Tracheal epithelial cell (primary cell): Measurements from ENCODE around the gene TMEM17. TPM values are rescaled to one million over a fixed set of nuclear protein-coding genes. Genes with fewer than 3 reads are reported as not detected.

ENCODE experiments used
- total RNA-seq: library from RNA; depleted of rRNA; stranded (reverse); fragments of >200 nt; gene quantifications from 2 replicates; pipeline ENCODE4 v1.2.1, GENCODE V29; 2014

TMEM17 gene, protein sequence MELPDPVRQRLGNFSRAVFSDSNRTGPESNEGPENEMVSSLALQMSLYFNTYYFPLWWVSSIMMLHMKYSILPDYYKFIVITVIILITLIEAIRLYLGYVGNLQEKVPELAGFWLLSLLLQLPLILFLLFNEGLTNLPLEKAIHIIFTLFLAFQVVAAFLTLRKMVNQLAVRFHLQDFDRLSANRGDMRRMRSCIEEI
- 1.1 and 1.2 TPM in 2 replicates for total RNA-seq

DNA sequence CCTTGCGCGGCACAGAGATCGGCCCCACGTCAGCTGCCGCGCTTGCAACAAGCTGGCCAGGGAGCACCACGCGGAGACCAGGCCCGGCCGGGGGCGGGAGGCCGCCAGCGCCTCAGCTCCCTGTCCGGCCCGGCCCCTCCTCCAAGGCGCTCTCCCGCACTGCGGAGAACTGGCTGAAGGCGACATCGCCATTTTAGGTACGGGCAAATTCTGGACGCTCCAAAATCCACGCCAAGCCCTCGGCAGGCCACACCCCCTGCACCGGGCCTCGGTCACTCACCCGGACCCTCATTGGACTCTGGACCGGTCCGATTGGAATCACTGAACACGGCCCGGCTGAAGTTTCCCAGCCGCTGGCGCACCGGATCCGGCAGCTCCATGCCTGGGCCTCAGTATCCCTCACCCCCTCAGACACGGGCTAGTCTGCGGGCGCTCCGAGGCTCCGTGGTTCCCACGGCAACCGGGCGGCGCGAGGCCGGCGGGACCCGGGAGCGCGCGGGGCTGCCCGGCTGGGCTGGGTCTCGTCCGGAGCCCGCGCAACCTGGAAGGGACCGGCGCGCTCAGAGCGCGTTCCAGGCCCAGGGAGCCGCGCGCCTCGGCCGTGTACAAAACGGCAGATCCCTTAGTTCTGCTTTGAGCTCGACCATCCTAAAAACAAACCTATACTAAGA, at the start of gene TMEM17:
Gene TMEM17, minus strand, starts transcription at position 446 of the 671 bp plus-strand sequence. Its CDS starts 66 bp downstream, at position 380.

Other genes starting within 250 kb of the TMEM17 start
- gene EHBP1, start 199.5 kb upstream of the TMEM17 start, total RNA-seq: 102 and 124 TPM in 2 replicates